HEK293 (cell line): Measurements from ENCODE around the gene RIC8B.
A peak's percentile ranks its signal among the peaks of the same experiment; 100 is the strongest.

Experiments
- CTCF ChIA-PET: fragments of 350-600 bp; formaldehyde crosslinking; extraction: SDS; loops from one replicate; lab custom pipeline; 2021; ENCODE audit warnings: antibody characterized with exemption; lab: Yijun Ruan, JAX
- POLR2A ChIA-PET: fragments of 300-600 bp; formaldehyde crosslinking; extraction: SDS; loops from one replicate; lab custom pipeline; 2020; ENCODE audit warnings: antibody characterized with exemption, inconsistent platforms; lab: Yijun Ruan, JAX
- H3K27ac ChIP-seq: fragments of 200-500 bp; sonication (Bioruptor generic); 2 replicates; pipeline ENCODE4 v1.5.1; 2014; ENCODE audit warnings: low read depth, low read length, control low read depth, inconsistent platforms; ENCODE audit errors: extremely low read depth
- H3K36me3 ChIP-seq, 2 experiments: fragments of 200-500 bp in 1 of 2; sonication (Bioruptor generic) in 1 of 2; 1 replicate in 1 of 2; 2 replicates in 1 of 2; pipeline ENCODE4 v1.5.1; 2014 to 2017; ENCODE audit warnings: inconsistent platforms in 2 of 2, low read length in 2 of 2; ENCODE audit not compliant: control insufficient read depth in 2 of 2, insufficient read depth in 1 of 2
- H3K4me1 ChIP-seq: fragments of 200-500 bp; sonication (Bioruptor generic); 2 replicates; pipeline ENCODE4 v1.5.1; 2014; ENCODE audit warnings: mild to moderate bottlenecking, low read length, inconsistent platforms; ENCODE audit not compliant: control insufficient read depth, insufficient read depth
- H3K4me3 ChIP-seq: 2 replicates; pipeline ENCODE4 v1.5.1; 2011; ENCODE audit warnings: low read depth, mild to moderate bottlenecking, control low read depth, low read length, moderate library complexity
- H3K9me3 ChIP-seq: fragments of 200-500 bp; sonication (Bioruptor generic); 2 replicates; pipeline ENCODE4 v1.5.1; 2014; ENCODE audit warnings: low read depth, low read length, inconsistent platforms; ENCODE audit not compliant: control insufficient read depth, insufficient read depth
- ATF2 ChIP-seq: fragments of 450-650 bp; formaldehyde crosslinking; IDR thresholded peaks from 2 replicates; pipeline ENCODE4 v1.5.1; 2016; ENCODE audit warnings: missing biosample characterization, missing genetic modification characterization, low read depth
- EGR2 ChIP-seq: fragments of 450-650 bp; formaldehyde crosslinking; IDR thresholded peaks from 2 replicates; pipeline ENCODE4 v1.5.1; 2016; ENCODE audit warnings: low read depth, missing biosample characterization, missing genetic modification characterization
- GLI4 ChIP-seq: fragments of 450-650 bp; formaldehyde crosslinking; IDR thresholded peaks from 2 replicates; pipeline ENCODE4 v1.5.1; 2016; ENCODE audit warnings: missing biosample characterization, missing genetic modification characterization
- GLIS1 ChIP-seq: fragments of 450-650 bp; formaldehyde crosslinking; IDR thresholded peaks from 2 replicates; pipeline ENCODE4 v1.5.1; 2016; ENCODE audit warnings: missing biosample characterization, missing genetic modification characterization
- GLIS2 ChIP-seq: fragments of 450-650 bp; formaldehyde crosslinking; IDR thresholded peaks from 2 replicates; pipeline ENCODE4 v1.5.1; 2016; ENCODE audit warnings: missing biosample characterization, missing genetic modification characterization
- KLF10 ChIP-seq: fragments of 450-650 bp; IDR thresholded peaks from 2 replicates; pipeline ENCODE4 v1.5.1; 2018; ENCODE audit warnings: missing biosample characterization, mild to moderate bottlenecking, missing genetic modification characterization
- OSR2 ChIP-seq: fragments of 450-650 bp; formaldehyde crosslinking; IDR thresholded peaks from 2 replicates; pipeline ENCODE4 v1.5.1; 2016; ENCODE audit warnings: missing biosample characterization, missing genetic modification characterization
- RBAK ChIP-seq: fragments of 450-650 bp; formaldehyde crosslinking; IDR thresholded peaks from 2 replicates; pipeline ENCODE4 v1.5.1; 2016; ENCODE audit warnings: missing biosample characterization, missing genetic modification characterization
- ZFHX2 ChIP-seq: fragments of 450-650 bp; formaldehyde crosslinking; conservative IDR thresholded peaks from 2 replicates; pipeline ENCODE4 v1.5.1; 2016; ENCODE audit warnings: missing biosample characterization, missing genetic modification characterization
- ZNF169 ChIP-seq: fragments of 450-650 bp; formaldehyde crosslinking; IDR thresholded peaks from 2 replicates; pipeline ENCODE4 v1.5.1; 2016; ENCODE audit warnings: missing biosample characterization, missing genetic modification characterization
- ZNF174 ChIP-seq: fragments of 450-650 bp; formaldehyde crosslinking; IDR thresholded peaks from 2 replicates; pipeline ENCODE4 v1.5.0; 2017; ENCODE audit warnings: missing biosample characterization, mild to moderate bottlenecking, missing genetic modification characterization
- ZNF202 ChIP-seq: fragments of 450-650 bp; formaldehyde crosslinking; IDR thresholded peaks from 2 replicates; pipeline ENCODE4 v1.5.1; 2016; ENCODE audit warnings: missing biosample characterization, missing genetic modification characterization, borderline replicate concordance
- ZNF248 ChIP-seq: fragments of 450-650 bp; formaldehyde crosslinking; IDR thresholded peaks from 2 replicates; pipeline ENCODE4 v1.5.1; 2017; ENCODE audit warnings: missing biosample characterization, missing genetic modification characterization
- ZNF280D ChIP-seq: fragments of 450-650 bp; formaldehyde crosslinking; IDR thresholded peaks from 2 replicates; pipeline ENCODE4 v1.5.1; 2016; ENCODE audit warnings: missing biosample characterization, missing genetic modification characterization
- ZNF302 ChIP-seq: fragments of 450-650 bp; formaldehyde crosslinking; IDR thresholded peaks from 2 replicates; pipeline ENCODE4 v1.5.1; 2016; ENCODE audit warnings: missing biosample characterization, missing genetic modification characterization, low read depth
- ZNF350 ChIP-seq: fragments of 450-650 bp; formaldehyde crosslinking; IDR thresholded peaks from 2 replicates; pipeline ENCODE4 v1.5.0; 2017; ENCODE audit warnings: missing biosample characterization, mild to moderate bottlenecking, missing genetic modification characterization
- ZNF366 ChIP-seq: fragments of 450-650 bp; formaldehyde crosslinking; conservative IDR thresholded peaks from 2 replicates; pipeline ENCODE4 v1.5.1; 2016; ENCODE audit warnings: missing biosample characterization, missing genetic modification characterization
- ZNF398 ChIP-seq: fragments of 450-650 bp; formaldehyde crosslinking; IDR thresholded peaks from 2 replicates; pipeline ENCODE4 v1.5.1; 2017; ENCODE audit warnings: missing biosample characterization, missing genetic modification characterization
- ZNF624 ChIP-seq: fragments of 450-650 bp; formaldehyde crosslinking; IDR thresholded peaks from 2 replicates; pipeline ENCODE4 v1.5.1; 2017; ENCODE audit warnings: missing biosample characterization, missing genetic modification characterization
- TF ChIP-seq, protein P1 (sequence below): fragments of 450-650 bp; formaldehyde crosslinking; optimal IDR thresholded peaks from 2 replicates; pipeline ENCODE3; 2016; ENCODE audit warnings: missing biosample characterization, mild to moderate bottlenecking, missing genetic modification characterization

RIC8B gene

DNA sequence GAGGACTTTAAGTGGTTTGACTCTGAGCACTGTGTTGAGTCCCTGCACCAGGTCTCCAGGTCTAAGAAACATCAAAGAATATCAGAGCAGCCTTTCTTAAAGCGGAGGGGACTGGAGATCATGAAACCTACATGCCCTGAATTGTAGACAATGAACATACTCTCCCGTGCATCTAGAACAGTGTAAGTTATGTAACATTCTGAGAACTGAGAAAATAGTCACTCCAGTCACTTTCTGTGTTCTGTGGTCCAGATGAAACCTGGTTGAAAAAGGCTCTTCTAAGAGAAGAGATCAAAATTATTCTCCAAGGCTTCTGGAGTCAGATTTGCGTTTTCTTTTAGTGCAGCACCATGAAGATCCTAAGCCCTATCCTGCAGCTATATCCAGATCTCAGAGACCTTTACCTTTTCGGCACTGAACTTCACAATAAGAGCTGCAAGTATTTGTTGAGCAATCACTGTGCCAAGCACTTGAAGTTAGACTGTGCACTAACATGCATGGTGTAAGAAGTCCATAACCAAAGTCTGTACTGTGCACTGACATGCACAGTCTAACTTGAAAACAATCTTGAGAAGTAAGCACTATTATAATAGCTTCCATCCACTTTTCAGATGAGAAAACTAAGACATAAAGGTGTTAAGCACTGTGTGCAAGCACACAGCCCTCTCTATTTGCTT, 115.6 kb downstream of the RIC8B start (continued):
- TF ChIP-seq, protein P1, sequence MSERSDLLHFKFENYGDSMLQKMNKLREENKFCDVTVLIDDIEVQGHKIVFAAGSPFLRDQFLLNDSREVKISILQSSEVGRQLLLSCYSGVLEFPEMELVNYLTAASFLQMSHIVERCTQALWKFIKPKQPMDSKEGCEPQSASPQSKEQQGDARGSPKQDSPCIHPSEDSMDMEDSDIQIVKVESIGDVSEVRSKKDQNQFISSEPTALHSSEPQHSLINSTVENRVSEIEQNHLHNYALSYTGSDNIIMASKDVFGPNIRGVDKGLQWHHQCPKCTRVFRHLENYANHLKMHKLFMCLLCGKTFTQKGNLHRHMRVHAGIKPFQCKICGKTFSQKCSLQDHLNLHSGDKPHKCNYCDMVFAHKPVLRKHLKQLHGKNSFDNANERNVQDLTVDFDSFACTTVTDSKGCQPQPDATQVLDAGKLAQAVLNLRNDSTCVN, result no peak
- TF ChIP-seq ZNF174 (no peak), ZNF624 (no peak), ZNF280D (tag by site-specific recombination) (no peak), ZNF248 (tag by site-specific recombination) (no peak)

DNA sequence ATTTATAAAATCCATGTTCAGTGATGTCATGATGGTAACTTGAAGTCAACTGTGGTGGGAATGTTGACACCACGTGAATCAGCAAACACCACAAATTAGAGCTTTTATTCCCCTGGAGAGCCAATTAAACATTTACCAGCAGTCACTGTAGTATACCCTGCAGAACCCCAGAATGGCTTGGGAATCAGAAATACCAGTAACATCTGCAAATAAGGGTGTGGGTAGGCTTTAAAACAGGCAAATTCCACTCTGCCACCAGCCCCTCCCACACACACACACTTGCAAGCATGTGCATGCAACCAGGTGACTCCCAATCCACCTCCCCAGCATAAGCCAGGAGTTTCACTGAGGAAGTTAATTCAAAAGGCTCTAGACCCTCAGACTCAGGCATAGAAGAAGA, 117.6 kb downstream of the RIC8B start:
- H3K27ac ChIP-seq, result no peak overlapping the region
- TF ChIP-seq ZFHX2 (tag by site-specific recombination), result peak; percentile 74
- no peak for TF ChIP-seq ZNF302 (tag by site-specific recombination)
- no peak for TF ChIP-seq ZNF350 (tag by site-specific recombination)
- TF ChIP-seq ATF2 (tag by site-specific recombination), result peak; percentile 31; the same call in 1 of the 2 replicates
- TF ChIP-seq ZNF169, result no peak
- TF ChIP-seq EGR2 (tag by site-specific recombination), result peak; percentile 66
- TF ChIP-seq ZNF366, result no peak
- TF ChIP-seq GLIS1 (tag by site-specific recombination), result peak; percentile 60
- TF ChIP-seq KLF10 (tag by site-specific recombination), result no peak
- TF ChIP-seq GLI4 (tag by site-specific recombination), result no peak
- TF ChIP-seq RBAK, result no peak
- no peak for TF ChIP-seq GLIS2 (tag by site-specific recombination)
- 0 out of 2 replicates have a peak, but pooled peaks have one; percentile 8 for TF ChIP-seq OSR2
- TF ChIP-seq ZNF398, result no peak
- no peak for TF ChIP-seq ZNF202
- POLR2A ChIA-PET, result no interaction called here
- H3K4me3 ChIP-seq, result no peak overlapping the region
- H3K36me3 ChIP-seq, result peaks cover 0 to 12% of the 10 kb centered on the region in 2 experiments; a peak in 2 of 3 replicates
- H3K4me1 ChIP-seq, result 0 out of 2 replicates have a peak, but pooled peaks cover 3% of the 10 kb centered on the region
- no peaks in the 10 kb centered on the region for H3K9me3 ChIP-seq
- CTCF ChIA-PET, result no interaction called here
